HG03135 (cell line): ENCODE results near the gene KCNG2.

Experiments used
- ATAC-seq: cut with Tn5 transposase; IDR thresholded peaks from one replicate; pipeline ENCODE4 v1.9.1; 2021; ENCODE audit warnings: mild to moderate bottlenecking, moderate library complexity; ENCODE audit not compliant: unreplicated experiment

KCNG2 gene

DNA sequence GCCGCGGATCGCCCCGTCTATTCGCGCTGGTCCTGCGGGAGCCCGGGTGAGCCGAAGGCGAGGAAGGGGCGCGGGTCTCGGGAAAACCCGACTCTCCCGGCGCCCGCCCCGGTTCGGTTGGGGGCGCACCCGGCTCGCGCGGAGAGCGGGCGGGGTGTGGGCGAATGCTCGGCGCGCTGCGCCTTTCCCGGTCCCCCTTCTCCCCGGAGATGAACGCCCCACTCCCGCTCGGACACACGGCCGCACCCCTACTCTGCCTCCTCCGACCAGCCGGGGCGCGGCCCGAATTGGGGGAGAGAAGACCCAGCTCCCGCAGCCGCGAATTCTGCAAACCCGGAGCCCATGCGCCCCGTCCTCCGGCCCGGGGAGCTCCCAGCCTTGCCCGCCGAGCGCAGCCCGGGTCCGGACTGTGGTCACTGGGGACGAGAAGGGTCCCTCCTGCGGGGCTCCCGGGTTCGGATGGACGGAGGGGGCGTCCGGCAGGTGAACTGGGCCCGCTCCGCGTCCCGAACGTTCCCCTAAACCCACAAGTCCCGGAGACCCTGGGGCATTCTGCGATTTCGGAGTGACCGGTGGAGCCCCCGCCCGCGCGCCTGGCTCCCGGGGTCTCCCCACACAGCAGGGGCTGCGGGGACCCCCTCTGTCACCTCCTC, 734 bp downstream of the KCNG2 start:
- no peak for ATAC-seq

GRCh38 chr18:79798999-79799370, 1.2 kb downstream of the KCNG2 start:
- no peak for ATAC-seq

GRCh38 chr18:79799619-79800370, 2.1 kb downstream of the KCNG2 start:
- ATAC-seq, result no peak

DNA sequence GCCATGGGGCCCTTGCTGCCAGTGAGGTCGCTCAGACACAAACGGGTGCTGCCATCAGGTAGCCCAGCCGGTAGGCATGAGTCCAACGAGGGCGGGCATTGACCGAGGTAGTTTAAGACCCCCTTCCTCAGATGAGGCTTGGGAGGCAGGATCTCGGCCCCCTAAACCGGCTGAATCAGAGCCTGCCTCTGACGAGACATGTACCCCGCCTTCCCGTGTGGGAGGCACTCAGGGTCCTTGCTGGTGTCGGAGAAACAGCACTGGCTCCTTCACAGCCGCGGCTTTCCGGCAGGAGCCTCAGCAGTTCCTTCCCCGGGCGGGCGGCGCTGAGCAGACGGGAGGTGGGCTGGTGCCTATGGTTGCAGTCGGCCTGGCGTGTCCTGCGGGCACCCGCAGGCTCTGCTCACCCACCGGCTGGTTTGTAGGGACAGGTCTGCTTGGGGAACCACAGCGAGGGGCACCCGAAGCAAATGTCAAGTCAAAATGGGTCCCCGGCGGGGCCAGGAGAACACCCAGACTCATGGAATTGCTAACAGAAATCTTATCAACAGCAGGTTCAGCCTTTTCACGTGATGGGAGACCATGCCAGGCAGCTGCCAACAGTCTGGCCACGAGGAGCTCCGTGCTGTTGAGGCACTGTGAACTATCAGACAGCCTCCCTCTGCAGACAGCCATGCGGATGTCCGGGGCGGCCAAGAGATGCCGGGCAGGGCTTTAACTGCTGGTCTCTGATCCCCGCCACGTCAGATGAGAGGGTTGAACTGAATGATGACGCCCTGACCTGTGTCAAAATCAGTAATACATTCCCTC, 2.8 kb downstream of the KCNG2 start:
- no peak for ATAC-seq

- no peak for ATAC-seq
These were observed 3.5 kb downstream of the KCNG2 start for GRCh38 chr18:79801217-79801616.

DNA sequence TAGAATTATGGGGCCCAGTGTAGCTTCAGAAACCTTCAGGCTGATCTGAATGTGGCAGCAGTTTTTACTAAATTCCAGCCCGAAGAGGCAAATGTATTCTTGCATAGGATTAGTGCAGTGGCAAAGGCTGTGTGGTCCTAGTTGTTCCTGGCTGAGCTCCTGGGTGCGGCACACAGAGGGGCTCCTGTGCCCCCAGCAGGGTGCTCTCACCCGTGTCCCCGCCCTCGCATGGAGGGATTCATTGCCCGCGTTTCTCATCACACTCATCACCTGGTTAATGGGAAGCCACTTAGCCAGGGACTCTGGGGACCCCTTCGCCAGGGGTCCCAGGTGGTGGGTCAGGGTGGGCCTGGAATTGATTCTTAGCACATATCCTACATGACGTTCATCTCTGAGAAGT, 3.9 kb downstream of the KCNG2 start:
- no peak for ATAC-seq

GRCh38 chr18:79802298-79802697, 4.6 kb downstream of the KCNG2 start:
- ATAC-seq, result no peak

DNA sequence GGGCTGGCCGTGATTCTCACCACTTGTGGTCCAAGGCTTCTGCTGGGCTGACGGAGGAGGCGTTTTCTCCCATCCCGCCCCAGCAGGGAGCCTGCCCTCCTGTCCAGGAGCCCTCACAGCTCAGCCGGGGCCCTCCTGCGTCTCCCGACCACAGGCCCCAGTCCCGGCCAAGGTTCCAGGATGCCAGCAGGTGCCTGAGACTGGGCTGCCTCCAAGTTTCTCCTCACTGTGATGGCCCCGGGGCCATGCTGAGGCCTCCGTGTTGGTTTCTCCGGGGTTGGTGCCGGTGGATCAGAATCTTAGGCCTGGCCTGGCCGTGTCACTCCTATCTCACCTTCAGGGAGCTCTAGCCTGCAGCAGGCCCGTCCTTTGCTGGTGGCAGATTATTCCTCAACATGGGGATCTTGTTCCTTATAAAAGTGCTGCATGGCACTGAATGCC, 5.9 kb downstream of the KCNG2 start:
- ATAC-seq, result no peak

GRCh38 chr18:79804130-79804787, 6.5 kb downstream of the KCNG2 start:
- ATAC-seq, result no peak

- ATAC-seq, result no peak
These were observed 7.6 kb downstream of the KCNG2 start for GRCh38 chr18:79805211-79805887.

DNA sequence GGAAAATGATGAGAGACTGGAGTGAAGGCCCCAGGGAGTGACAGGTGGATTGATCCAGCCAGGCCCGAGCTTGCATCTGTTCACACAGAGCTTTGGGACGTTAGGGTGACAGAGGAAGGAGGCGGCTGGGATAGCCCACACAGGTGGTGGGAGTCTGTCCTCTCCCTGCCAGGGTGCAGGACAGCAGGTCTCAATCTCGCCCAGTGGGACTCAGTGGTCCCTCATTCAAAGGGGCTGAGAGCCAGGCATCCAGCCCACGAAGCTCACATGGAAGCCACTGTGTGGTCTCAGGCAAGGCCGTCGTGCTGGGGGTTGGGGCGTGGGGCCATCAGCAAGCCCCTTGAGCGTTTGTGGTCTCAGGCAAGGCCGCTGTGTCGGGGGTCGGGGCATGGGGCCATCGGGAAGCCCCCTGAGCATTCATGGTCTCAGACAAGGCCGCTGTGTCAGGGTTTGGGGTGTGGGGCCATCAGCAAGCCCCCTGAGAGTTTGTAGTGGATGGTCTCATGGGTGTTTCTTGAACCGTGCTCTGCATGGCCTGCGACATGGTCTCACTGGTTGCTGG, 8.3 kb downstream of the KCNG2 start:
- no peak for ATAC-seq

GRCh38 chr18:79806976-79807841, 9.5 kb downstream of the KCNG2 start:
- no peak for ATAC-seq

GRCh38 chr18:79809482-79810192, 11.9 kb downstream of the KCNG2 start:
- ATAC-seq, result no peak

DNA sequence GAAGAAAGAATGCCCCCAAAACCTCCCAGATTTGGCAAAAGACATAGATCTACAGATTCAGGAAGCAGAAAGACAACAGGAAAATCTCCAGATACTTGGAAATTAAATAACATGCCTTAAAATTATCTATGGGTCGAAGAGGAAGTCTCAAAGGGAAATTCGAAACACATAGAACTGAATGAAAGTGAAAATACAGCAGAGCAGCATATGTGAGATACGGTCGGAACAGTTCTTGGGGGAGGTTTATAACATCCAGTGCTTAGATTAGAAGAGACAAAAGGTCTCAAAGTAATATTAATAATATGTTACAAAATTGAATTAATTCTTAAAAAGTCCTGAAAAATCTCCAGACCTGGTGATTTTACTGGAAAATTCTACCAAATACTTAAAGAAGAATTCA, 14.3 kb downstream of the KCNG2 start:
- ATAC-seq, result no peak

GRCh38 chr18:79814373-79814772, 16.6 kb downstream of the KCNG2 start:
- ATAC-seq, result no peak

- ATAC-seq, result no peak
These were observed 17.9 kb downstream of the KCNG2 start for GRCh38 chr18:79815657-79816056.

- no peak for ATAC-seq
These were observed 18.4 kb downstream of the KCNG2 start for GRCh38 chr18:79816092-79816491.

- no peak for ATAC-seq
These were observed 19.4 kb downstream of the KCNG2 start for GRCh38 chr18:79816981-79817606.
